ENCODE data around the gene GLI2. TPM values are rescaled to one million over a fixed set of nuclear protein-coding genes. Genes with fewer than 3 reads are reported as not detected.
A peak's percentile ranks its signal among the peaks of the same experiment; 100 is the strongest.

Gene GLI2
- polyA plus RNA-seq, 2 of the 4 experiments (the other 2 are of a cell fraction), result 5.6 to 12.5 TPM

DNA sequence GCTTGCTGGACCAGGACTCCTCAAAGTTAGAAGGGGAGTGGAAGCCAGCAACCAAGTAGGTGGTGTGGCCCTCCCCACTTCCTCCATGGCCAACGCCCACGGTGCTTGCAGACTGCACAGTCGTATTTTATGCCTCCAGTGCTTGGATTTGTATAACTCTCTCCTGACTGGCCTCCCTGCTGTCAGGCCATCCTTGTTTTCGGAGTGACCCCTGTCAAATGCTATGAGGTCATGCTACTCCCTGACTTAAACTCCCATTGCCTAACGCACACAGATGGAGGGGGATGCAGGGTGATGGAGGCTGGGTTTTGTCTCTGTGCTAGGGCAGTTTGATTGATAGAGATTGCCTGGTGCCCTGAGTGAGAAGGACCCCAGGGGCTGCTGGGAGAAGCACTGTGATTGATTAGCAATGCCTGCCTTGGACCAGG lies 36.1 kb downstream of the GLI2 start:
- H3K4me1 ChIP-seq, result peaks cover 37% of the 10 kb centered on the region
- H3K9me3 ChIP-seq, result no peaks in the 10 kb centered on the region
- no peak overlapping the region for H3K4me3 ChIP-seq
- TF ChIP-seq MAFK (IDR thresholded peaks at IDR 0.05; ENCODE audit: partially characterized antibody) (no peak), KDM1A (IDR thresholded peaks at IDR 0.05; ENCODE audit: low read depth) (no peak), CTCF (IDR thresholded peaks at IDR 0.05) (no peak)
- TF ChIP-seq, protein P1, sequence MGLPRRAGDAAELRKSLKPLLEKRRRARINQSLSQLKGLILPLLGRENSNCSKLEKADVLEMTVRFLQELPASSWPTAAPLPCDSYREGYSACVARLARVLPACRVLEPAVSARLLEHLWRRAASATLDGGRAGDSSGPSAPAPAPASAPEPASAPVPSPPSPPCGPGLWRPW (IDR thresholded peaks at IDR 0.05), result no peak
- peak overlapping the region in 1 of 2 experiments; percentile 66; a peak in 3 of 6 replicates for H3K27ac ChIP-seq
- no peak for FAIRE-seq
- WGBS (ENCODE audit: missing lambda C conversion rate), result 41% methylated on average over 5 of the region's 5 CpGs
- DNase-seq (ENCODE audit: low read depth in 1 of 2, low spot score in 1 of 2), result no peak
- ChIA-PET POLR2A (no interaction called here), CTCF (no interaction called here)
- ATAC-seq, result peak; percentile 20 to 46; a peak in 5 of 6 replicates
- H3K4me2 ChIP-seq, result peak overlapping the region; percentile 43

DNA sequence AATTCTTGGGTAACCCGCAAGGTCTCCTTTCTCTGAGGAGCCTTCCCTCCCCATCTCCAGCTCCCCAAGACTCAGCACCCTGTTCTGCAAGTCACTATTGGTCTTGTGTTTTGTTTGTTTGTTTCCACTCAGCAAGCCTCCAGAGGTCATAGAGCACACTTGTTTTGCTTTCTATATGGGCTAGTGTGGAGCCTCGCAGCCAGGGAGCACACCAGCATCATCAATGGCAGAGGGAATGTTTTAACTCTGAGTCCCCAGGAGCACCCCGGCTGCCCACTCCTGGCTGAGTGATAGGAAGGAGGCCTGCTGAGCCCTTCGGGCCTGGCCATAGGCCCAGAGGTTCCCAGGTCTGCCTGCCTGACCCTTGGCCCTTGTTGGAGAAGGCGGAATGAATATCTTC lies 36.6 kb downstream of the GLI2 start:
- Histone ChIP-seq H3K9me3 (no peaks in the 10 kb centered on the region), H3K4me1 (peaks cover 37% of the 10 kb centered on the region), H3K4me2 (peak overlapping the region; percentile 43), H3K4me3 (no peak overlapping the region), H3K27ac (peak overlapping the region in 1 of 2 experiments; percentile 66; a peak in 3 of 6 replicates)
- DNase-seq (ENCODE audit: low read depth in 1 of 2, low spot score in 1 of 2), result no peak
- POLR2A ChIA-PET, result no interaction called here
- TF ChIP-seq SMC3 (IDR thresholded peaks at IDR 0.05) (no peak), TFCP2L1 (CRISPR knock-in tag; IDR thresholded peaks at IDR 0.05) (no peak)
- 85% methylated on average over 5 of the region's 5 CpGs for WGBS (ENCODE audit: missing lambda C conversion rate)
- ATAC-seq, result 0 out of 6 replicates have a peak, but pooled peaks of 1 of the 2 experiments have one; percentile 4
- CTCF ChIA-PET, result interaction anchor here (1.1 kb wide), 1 partner anchor 37 kb away, joined by 4 read pairs; the partner anchor contains the start of gene GLI2
- no peak for FAIRE-seq

DNA sequence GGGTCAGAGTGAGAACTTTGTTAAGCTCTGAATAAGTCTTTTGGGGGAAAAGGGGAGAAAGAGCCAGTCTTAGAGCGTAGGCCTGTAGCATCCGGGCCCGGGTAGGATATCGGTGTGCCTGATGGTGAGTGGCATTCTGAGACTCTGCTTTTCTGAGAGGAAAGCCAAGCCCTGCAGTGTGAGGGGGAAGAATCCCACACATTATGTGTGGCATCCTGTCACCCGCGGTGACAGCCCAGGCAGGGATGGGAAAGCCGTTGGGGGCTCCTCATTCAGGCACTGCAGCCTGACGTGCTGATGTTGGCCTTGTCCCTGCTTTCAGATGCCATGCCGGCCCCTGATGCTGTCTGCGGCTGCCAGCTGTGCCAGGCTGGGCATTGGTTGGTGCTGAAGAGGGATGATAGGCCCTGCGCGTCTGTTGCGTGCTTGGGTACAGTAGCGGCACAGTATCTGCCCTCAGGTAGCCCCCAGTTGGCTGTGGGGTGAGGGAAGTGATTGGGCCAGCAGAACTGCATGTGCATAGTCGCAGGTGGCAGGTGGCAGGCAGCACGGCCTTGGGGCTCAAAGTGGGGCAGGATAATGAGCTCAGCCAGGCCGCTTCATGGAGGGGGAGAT lies 37.6 kb downstream of the GLI2 start:
- ATAC-seq (no peak), FAIRE-seq (no peak), DNase-seq (ENCODE audit: low read depth in 1 of 2, low spot score in 1 of 2) (no peak)
- no peak for TF ChIP-seq HDAC2 (IDR thresholded peaks at IDR 0.05)
- no peak for TF ChIP-seq RCOR1 (IDR thresholded peaks at IDR 0.05; ENCODE audit: low read depth, low read length)
- TF ChIP-seq REST (IDR thresholded peaks at IDR 0.05), result no peak
- no peak for TF ChIP-seq KDM5A (IDR thresholded peaks at IDR 0.05)
- TF ChIP-seq ELK1 (IDR thresholded peaks at IDR 0.05; ENCODE audit: low read depth, low read length), result no peak
- TF ChIP-seq RFX5 (IDR thresholded peaks at IDR 0.05), result no peak
- TF ChIP-seq BHLHE40 (IDR thresholded peaks at IDR 0.05; ENCODE audit: low read depth, low read length), result no peak
- TF ChIP-seq HOXA7 (CRISPR knock-in tag; IDR thresholded peaks at IDR 0.05), result no peak
- TF ChIP-seq NR3C1 (IDR thresholded peaks at IDR 0.05), result no peak
- TF ChIP-seq POLR2A (IDR thresholded peaks at IDR 0.05; ENCODE audit: low read length), result no peak
- TF ChIP-seq EHMT2 (IDR thresholded peaks at IDR 0.05; ENCODE audit: low read depth), result no peak
- no peak for TF ChIP-seq EP300 (IDR thresholded peaks at IDR 0.05)
- TF ChIP-seq MAX (IDR thresholded peaks at IDR 0.05), result no peak
- H3K4me1 ChIP-seq, result peaks cover 44% of the 10 kb centered on the region
- CTCF ChIA-PET, result interaction anchor here (0.6 to 1.1 kb wide), 2 partner anchors 37 to 38 kb away, joined by 3 to 4 read pairs; partner anchors contain the start of gene GLI2
- POLR2A ChIA-PET, result no interaction called here
- no peak overlapping the region for H3K4me3 ChIP-seq
- no peak overlapping the region for H3K4me2 ChIP-seq
- 96% methylated on average over 16 of the region's 17 CpGs for WGBS (ENCODE audit: missing lambda C conversion rate)
- no peaks in the 10 kb centered on the region for H3K9me3 ChIP-seq
- H3K27ac ChIP-seq, result no peak overlapping the region

Measured in A549 (cell line).